NCI-H2171 (cell line): ENCODE data around the gene PDE6A.

ENCODE experiments used
- DNase-seq: peaks from one replicate; lab custom pipeline; 2025; lab: John Stamatoyannopoulos, UW

The PDE6A gene

DNA sequence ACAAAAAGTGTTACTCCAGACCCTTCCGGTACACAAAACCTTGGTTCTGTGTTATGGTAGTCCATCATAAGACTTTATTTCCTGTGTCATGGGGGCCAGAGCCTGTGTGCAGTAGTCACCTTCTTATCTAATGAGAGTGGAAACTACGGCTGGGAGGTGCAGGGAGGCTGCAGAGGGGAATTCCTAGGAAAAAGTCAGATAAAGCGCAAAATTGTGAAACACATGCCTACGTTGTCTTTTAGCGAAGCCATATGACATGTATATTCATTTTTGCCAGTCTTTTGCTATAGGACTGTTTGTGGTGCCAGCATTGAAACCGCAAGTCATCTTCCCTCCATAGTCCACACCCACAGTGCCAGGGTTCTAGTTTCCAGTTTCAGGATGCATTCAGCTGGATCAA, 133.7 kb downstream of the PDE6A start:
- no peak for DNase-seq

DNA sequence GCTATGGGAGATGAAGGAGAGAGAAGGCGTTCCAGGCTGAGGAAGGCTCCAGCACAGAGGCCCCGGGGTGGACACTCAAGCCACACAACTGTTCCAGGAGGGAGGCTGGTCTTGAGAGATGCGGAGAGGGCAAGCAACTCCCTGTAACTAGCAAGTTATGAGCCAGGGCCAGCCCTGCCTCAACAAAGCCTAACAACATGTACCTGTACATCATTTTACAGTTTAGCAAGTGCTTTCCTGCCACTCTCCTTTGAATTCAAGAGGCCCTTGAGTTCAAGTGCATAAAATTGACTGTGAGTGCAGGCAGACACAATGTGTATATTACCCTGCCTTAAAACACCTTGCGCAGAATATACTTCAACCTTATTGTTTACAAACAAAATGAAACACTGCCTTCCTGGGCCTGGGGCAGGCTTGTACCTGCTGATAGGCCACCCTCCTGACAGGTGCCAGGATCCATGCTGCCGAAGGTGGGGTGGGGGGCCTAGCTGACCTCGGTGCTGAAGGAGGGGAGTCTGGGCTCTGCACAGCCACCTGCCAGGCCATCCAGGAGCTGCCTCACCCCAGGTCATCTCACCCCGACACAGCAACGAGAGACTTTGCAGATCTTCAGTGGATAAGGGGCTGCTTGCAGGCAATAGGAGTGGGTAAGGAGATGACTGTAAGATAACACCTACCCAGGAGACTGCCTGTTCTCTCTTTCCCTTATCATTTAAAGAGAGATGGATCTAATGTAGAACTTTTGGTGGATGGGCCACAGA, 134.5 kb downstream of the PDE6A start:
- no peak for DNase-seq

DNA sequence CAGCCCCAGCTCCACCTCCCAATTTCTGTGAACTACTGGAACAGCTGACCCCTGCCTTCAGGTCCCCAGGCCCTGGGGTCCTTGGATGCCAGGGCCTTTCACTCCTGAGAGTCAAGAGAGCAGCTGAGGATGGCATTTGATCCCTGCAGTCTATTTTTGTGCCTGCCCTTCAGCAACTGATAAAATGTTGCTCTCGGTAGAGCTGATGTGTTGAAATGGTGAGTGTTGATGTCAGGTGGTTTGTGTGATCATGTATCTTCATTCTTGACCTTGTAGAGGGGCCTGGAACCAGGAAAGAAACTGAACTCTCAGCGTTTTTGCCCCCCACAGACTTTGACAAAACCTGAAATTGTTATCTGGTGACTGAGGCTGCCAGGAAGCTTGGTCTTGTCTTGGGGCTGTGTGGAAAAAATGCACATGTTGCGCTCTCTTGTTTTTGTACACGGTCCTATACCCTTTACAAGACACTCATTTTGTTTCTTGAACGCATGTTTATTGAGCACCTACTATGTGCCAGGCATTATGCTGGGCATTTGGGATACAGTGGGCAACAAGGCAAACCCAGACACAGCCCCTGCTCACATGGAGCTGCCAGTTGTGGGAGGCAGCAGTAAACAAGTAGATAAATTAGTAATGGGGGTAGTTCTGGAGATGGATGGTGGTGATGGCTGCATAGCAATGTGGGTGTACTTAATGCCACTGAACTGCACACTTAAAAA, 136.2 kb downstream of the PDE6A start:
- DNase-seq = no peak
